Measurements from ENCODE around the gene UQCRH.

Gene UQCRH

DNA sequence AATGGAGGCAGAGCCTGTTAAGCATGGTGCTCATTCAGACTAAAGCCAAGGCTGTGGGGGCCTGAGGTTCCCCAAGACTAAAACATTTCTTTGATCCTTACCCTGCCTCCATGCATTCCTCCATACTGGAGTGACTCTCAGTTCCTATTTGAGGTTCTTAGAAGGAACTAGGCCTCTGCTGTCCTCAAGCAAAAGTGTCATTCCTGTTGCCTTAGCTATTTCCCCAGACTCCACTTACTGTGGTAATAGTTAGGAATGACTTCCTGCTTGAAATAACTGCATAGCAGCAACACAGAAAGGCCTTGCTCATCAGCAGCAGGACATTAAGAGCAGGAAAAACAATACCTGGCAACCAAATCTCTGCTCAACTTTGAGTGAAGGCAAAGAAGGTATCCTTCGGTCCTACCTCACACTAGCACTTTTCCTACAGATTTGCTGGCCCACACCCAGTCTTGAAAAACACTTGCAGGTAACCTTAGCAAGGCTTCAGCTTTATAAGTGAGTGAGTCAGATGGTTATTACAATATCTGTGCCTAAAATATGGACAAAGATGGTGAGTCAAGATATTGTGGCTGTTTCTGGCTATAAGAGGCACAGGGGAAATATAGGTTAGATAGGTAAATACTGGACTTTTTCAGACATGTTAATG lies 14.9 kb upstream of the UQCRH start:
- no peak overlapping the region for H3K4ac ChIP-seq (ENCODE audit: low read depth, low read length)
- no peaks in the 10 kb centered on the region for H3K79me2 ChIP-seq (ENCODE audit: control insufficient read depth, insufficient read depth, low read length)
- no CpG with 5 or more reads among the region's 1 CpG for WGBS (ENCODE audit: extremely low coverage, insufficient coverage, low lambda C conversion rate)
- H3K56ac ChIP-seq (ENCODE audit: low read length), result no peak overlapping the region
- no peak overlapping the region for H3K23ac ChIP-seq (ENCODE audit: low read length)
- H3K79me1 ChIP-seq (ENCODE audit: low read length), result no peaks in the 10 kb centered on the region
- no peak overlapping the region for H2AK5ac ChIP-seq (ENCODE audit: low read length)
- no peak overlapping the region for H3K4me2 ChIP-seq (ENCODE audit: low read length)
- no peak overlapping the region for H4K8ac ChIP-seq (ENCODE audit: low read depth, low read length)
- H3K18ac ChIP-seq (ENCODE audit: low read length), result no peak overlapping the region
- H3K4me1 ChIP-seq (ENCODE audit: control insufficient read depth, low read depth, low read length), result no peaks in the 10 kb centered on the region
- peaks cover 5% of the 10 kb centered on the region for H3K36me3 ChIP-seq (ENCODE audit: control insufficient read depth, insufficient read depth, low read length)
- H2BK5ac ChIP-seq (ENCODE audit: low read length), result no peak overlapping the region
- no peaks in the 10 kb centered on the region for H3K27me3 ChIP-seq (ENCODE audit: insufficient read depth, low read length, poor library complexity)
- no peak overlapping the region for H2BK120ac ChIP-seq (ENCODE audit: low read depth, low read length)
- H4K5ac ChIP-seq (ENCODE audit: low read length), result no peak overlapping the region
- no peak overlapping the region for H3K9ac ChIP-seq (ENCODE audit: low read length)
- DNase-seq, result peak; percentile 81
- no peak overlapping the region for H3K4me3 ChIP-seq (ENCODE audit: low read length)
- H2BK15ac ChIP-seq (replicated peaks; ENCODE audit: low read depth), result no peak overlapping the region
- peak overlapping the region; percentile 12 for H3K27ac ChIP-seq (ENCODE audit: low read depth, low read length)

DNA sequence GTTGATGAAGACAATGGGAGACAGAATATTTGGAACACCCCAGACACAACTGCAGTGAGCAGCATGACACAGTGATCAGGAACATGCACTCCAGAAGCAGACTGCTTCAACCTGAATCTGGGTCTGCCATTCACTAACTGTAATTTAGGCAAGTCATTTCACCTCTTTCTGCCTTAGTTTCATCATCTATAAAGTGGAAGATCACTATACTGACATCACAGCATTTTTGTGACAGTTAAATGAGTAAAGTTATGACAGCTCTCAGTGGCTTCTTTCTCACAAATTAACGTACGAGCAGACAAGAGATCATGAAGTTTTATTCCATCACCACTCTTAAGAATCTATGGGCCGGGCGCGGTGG lies 14.4 kb upstream of the UQCRH start:
- Histone ChIP-seq H2AK5ac (ENCODE audit: low read length) (no peak overlapping the region), H3K18ac (ENCODE audit: low read length) (no peak overlapping the region), H3K79me2 (ENCODE audit: control insufficient read depth, insufficient read depth, low read length) (no peaks in the 10 kb centered on the region), H3K4me3 (ENCODE audit: low read length) (no peak overlapping the region), H3K56ac (ENCODE audit: low read length) (no peak overlapping the region), H4K8ac (ENCODE audit: low read depth, low read length) (no peak overlapping the region), H2BK15ac (replicated peaks; ENCODE audit: low read depth) (no peak overlapping the region), H3K27ac (ENCODE audit: low read depth, low read length) (no peak overlapping the region), H3K27me3 (ENCODE audit: insufficient read depth, low read length, poor library complexity) (no peaks in the 10 kb centered on the region), H4K5ac (ENCODE audit: low read length) (no peak overlapping the region), H3K4ac (ENCODE audit: low read depth, low read length) (no peak overlapping the region), H3K4me2 (ENCODE audit: low read length) (no peak overlapping the region), H3K79me1 (ENCODE audit: low read length) (no peaks in the 10 kb centered on the region), H2BK5ac (ENCODE audit: low read length) (no peak overlapping the region), H3K4me1 (ENCODE audit: control insufficient read depth, low read depth, low read length) (no peaks in the 10 kb centered on the region), H3K23ac (ENCODE audit: low read length) (no peak overlapping the region), H3K9ac (ENCODE audit: low read length) (no peak overlapping the region), H2BK120ac (ENCODE audit: low read depth, low read length) (no peak overlapping the region), H3K36me3 (ENCODE audit: control insufficient read depth, insufficient read depth, low read length) (peaks cover 5% of the 10 kb centered on the region)
- no peak for DNase-seq
- no CpG with 5 or more reads among the region's 5 CpGs for WGBS (ENCODE audit: extremely low coverage, insufficient coverage, low lambda C conversion rate)

DNA sequence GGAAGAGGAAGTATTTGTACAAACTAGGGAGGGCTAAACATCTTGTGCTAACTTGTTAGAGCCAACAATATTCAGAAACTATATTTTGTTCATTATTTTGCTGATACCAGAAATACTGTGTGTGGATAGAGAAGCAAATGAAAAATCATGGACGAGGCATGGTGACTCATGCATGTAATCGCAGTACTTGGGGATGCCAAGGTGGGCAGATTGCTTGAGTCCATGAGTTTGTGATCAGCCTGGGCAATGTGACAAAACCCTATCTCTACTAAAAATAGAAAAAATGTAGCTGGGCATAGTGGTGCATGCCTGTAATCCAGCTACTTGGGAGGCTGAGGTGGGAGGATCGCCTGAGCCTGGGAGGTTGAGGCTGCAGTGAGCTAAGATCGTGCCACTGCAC lies 13.5 kb upstream of the UQCRH start:
- no peak overlapping the region for H3K27ac ChIP-seq (ENCODE audit: low read depth, low read length)
- H3K4me1 ChIP-seq (ENCODE audit: control insufficient read depth, low read depth, low read length), result no peaks in the 10 kb centered on the region
- H4K5ac ChIP-seq (ENCODE audit: low read length), result no peak overlapping the region
- H3K4ac ChIP-seq (ENCODE audit: low read depth, low read length), result no peak overlapping the region
- H3K4me3 ChIP-seq (ENCODE audit: low read length), result no peak overlapping the region
- no CpG with 5 or more reads among the region's 4 CpGs for WGBS (ENCODE audit: extremely low coverage, insufficient coverage, low lambda C conversion rate)
- no peaks in the 10 kb centered on the region for H3K27me3 ChIP-seq (ENCODE audit: insufficient read depth, low read length, poor library complexity)
- H3K9ac ChIP-seq (ENCODE audit: low read length), result no peak overlapping the region
- no peak for DNase-seq
- H4K8ac ChIP-seq (ENCODE audit: low read depth, low read length), result no peak overlapping the region
- no peak overlapping the region for H2AK5ac ChIP-seq (ENCODE audit: low read length)
- H2BK120ac ChIP-seq (ENCODE audit: low read depth, low read length), result no peak overlapping the region
- no peak overlapping the region for H3K56ac ChIP-seq (ENCODE audit: low read length)
- H3K79me2 ChIP-seq (ENCODE audit: control insufficient read depth, insufficient read depth, low read length), result no peaks in the 10 kb centered on the region
- H3K23ac ChIP-seq (ENCODE audit: low read length), result no peak overlapping the region
- H2BK15ac ChIP-seq (replicated peaks; ENCODE audit: low read depth), result no peak overlapping the region
- H3K36me3 ChIP-seq (ENCODE audit: control insufficient read depth, insufficient read depth, low read length), result peaks cover 2% of the 10 kb centered on the region
- H3K79me1 ChIP-seq (ENCODE audit: low read length), result no peaks in the 10 kb centered on the region
- H2BK5ac ChIP-seq (ENCODE audit: low read length), result no peak overlapping the region
- H3K18ac ChIP-seq (ENCODE audit: low read length), result no peak overlapping the region
- no peak overlapping the region for H3K4me2 ChIP-seq (ENCODE audit: low read length)

DNA sequence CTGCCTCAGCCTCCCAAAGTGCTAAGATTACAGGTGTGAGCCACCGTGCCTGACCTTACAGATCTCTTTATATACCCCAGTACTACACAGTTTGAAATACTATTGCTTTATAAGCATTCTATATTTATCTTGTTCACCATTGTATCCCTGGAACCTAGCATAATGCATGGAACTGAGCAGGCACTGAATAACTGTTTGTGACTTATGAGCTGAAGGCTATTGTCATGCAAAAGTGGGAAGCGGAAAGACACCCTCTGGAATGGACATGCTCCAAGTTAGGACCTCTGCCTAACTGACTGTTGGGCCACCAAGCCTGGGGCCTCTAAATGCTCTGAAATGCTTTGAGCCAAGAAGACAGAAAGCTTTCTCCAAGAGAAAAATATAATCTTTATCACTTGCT lies 8.2 kb upstream of the UQCRH start:
- Histone ChIP-seq H3K4me1 (ENCODE audit: control insufficient read depth, low read depth, low read length) (peaks cover 1% of the 10 kb centered on the region), H3K56ac (ENCODE audit: low read length) (no peak overlapping the region), H2BK15ac (replicated peaks; ENCODE audit: low read depth) (no peak overlapping the region), H3K4me3 (ENCODE audit: low read length) (no peak overlapping the region), H3K18ac (ENCODE audit: low read length) (no peak overlapping the region), H3K79me2 (ENCODE audit: control insufficient read depth, insufficient read depth, low read length) (peaks cover 9% of the 10 kb centered on the region), H2AK5ac (ENCODE audit: low read length) (no peak overlapping the region), H3K23ac (ENCODE audit: low read length) (no peak overlapping the region), H4K5ac (ENCODE audit: low read length) (no peak overlapping the region), H3K4ac (ENCODE audit: low read depth, low read length) (no peak overlapping the region), H4K8ac (ENCODE audit: low read depth, low read length) (no peak overlapping the region), H2BK5ac (ENCODE audit: low read length) (no peak overlapping the region), H3K9ac (ENCODE audit: low read length) (no peak overlapping the region), H3K36me3 (ENCODE audit: control insufficient read depth, insufficient read depth, low read length) (peaks cover 2% of the 10 kb centered on the region), H3K4me2 (ENCODE audit: low read length) (no peak overlapping the region), H3K79me1 (ENCODE audit: low read length) (peaks cover 6% of the 10 kb centered on the region), H2BK120ac (ENCODE audit: low read depth, low read length) (no peak overlapping the region), H3K27ac (ENCODE audit: low read depth, low read length) (no peak overlapping the region), H3K27me3 (ENCODE audit: insufficient read depth, low read length, poor library complexity) (no peaks in the 10 kb centered on the region)
- no peak for DNase-seq
- no CpG with 5 or more reads among the region's 2 CpGs for WGBS (ENCODE audit: extremely low coverage, insufficient coverage, low lambda C conversion rate)

DNA sequence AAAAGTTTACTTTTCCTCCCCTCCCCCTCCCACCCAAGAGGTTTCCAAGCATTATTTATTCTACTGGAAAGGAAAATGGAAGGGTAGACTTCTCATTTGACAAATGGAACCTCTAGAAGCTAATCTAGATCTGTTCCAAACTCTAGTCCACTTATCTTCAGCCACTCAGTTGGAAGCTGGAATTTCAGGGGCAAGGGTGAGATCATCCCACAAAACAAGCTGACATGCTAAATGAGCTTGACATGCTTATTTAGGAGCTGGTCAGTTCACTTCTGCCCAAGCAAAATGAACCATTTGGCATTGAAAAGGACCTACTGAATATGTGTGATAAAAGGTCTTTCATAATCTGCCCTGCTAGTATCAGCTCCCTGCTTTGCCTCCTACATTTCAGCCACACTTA lies 5.1 kb upstream of the UQCRH start:
- H3K36me3 ChIP-seq (ENCODE audit: control insufficient read depth, insufficient read depth, low read length), result peaks cover 2% of the 10 kb centered on the region
- no peak overlapping the region for H3K27ac ChIP-seq (ENCODE audit: low read depth, low read length)
- no peak overlapping the region for H3K56ac ChIP-seq (ENCODE audit: low read length)
- no peak overlapping the region for H3K4me2 ChIP-seq (ENCODE audit: low read length)
- H3K79me2 ChIP-seq (ENCODE audit: control insufficient read depth, insufficient read depth, low read length), result peaks cover 33% of the 10 kb centered on the region
- DNase-seq, result peak; percentile 71
- H3K23ac ChIP-seq (ENCODE audit: low read length), result no peak overlapping the region
- H3K4me1 ChIP-seq (ENCODE audit: control insufficient read depth, low read depth, low read length), result peaks cover 7% of the 10 kb centered on the region
- no peak overlapping the region for H3K4ac ChIP-seq (ENCODE audit: low read depth, low read length)
- no peak overlapping the region for H2BK120ac ChIP-seq (ENCODE audit: low read depth, low read length)
- H2BK5ac ChIP-seq (ENCODE audit: low read length), result no peak overlapping the region
- no peak overlapping the region for H3K9ac ChIP-seq (ENCODE audit: low read length)
- H4K5ac ChIP-seq (ENCODE audit: low read length), result no peak overlapping the region
- H3K27me3 ChIP-seq (ENCODE audit: insufficient read depth, low read length, poor library complexity), result no peaks in the 10 kb centered on the region
- no peak overlapping the region for H3K4me3 ChIP-seq (ENCODE audit: low read length)
- no peak overlapping the region for H4K8ac ChIP-seq (ENCODE audit: low read depth, low read length)
- H2BK15ac ChIP-seq (replicated peaks; ENCODE audit: low read depth), result no peak overlapping the region
- peaks cover 17% of the 10 kb centered on the region for H3K79me1 ChIP-seq (ENCODE audit: low read length)
- no peak overlapping the region for H2AK5ac ChIP-seq (ENCODE audit: low read length)
- H3K18ac ChIP-seq (ENCODE audit: low read length), result no peak overlapping the region

DNA sequence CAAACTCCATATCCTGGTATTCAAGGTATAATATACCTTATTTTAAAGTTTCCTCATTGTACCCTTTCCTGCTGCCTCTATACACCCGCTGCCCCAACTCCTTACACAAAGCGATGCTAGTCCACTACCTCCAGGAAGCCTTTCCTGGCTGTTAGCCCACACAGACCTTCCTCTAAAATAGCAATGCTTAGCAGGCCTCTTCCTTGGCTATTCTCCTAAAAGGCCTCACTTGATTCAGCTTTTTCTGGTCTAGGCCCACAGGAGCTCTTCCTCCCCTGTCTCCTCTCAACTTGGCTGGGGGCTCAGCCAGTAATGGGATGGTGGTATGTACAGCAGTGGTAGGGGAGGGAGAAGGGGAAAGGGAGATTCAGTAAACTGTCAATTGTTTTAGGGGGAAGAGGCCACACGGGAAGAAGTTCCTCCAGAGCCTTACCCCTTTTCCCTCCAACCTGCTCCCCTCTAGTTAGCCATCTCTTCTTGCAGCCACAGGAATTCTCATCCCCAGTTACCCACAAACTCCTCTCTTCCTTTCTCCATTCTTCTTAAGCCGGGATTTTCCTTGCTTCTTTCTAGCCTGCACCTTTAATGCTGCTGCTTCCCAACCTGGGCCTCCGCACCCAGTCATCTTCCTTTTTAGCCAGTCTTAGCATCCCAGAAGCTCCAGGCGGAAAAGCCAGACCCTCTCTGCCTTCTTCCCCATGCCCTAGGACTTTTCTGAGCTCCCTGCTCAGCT lies 2.7 kb upstream of the UQCRH start:
- peak overlapping the region; percentile 97 for H3K9ac ChIP-seq (ENCODE audit: low read length)
- WGBS (ENCODE audit: extremely low coverage, insufficient coverage, low lambda C conversion rate), result no CpG with 5 or more reads among the region's 6 CpGs
- H4K5ac ChIP-seq (ENCODE audit: low read length), result no peak overlapping the region
- no peak overlapping the region for H3K4me3 ChIP-seq (ENCODE audit: low read length)
- no peak overlapping the region for H2BK15ac ChIP-seq (replicated peaks; ENCODE audit: low read depth)
- peak overlapping the region; percentile 81 for H3K23ac ChIP-seq (ENCODE audit: low read length)
- peaks cover 7% of the 10 kb centered on the region for H3K4me1 ChIP-seq (ENCODE audit: control insufficient read depth, low read depth, low read length)
- peak overlapping the region; percentile 65 for H3K4me2 ChIP-seq (ENCODE audit: low read length)
- H3K4ac ChIP-seq (ENCODE audit: low read depth, low read length), result peak overlapping the region; percentile 61
- no peaks in the 10 kb centered on the region for H3K27me3 ChIP-seq (ENCODE audit: insufficient read depth, low read length, poor library complexity)
- peak overlapping the region; percentile 98 for H3K56ac ChIP-seq (ENCODE audit: low read length)
- peak overlapping the region; percentile 80 for H2AK5ac ChIP-seq (ENCODE audit: low read length)
- peaks cover 2% of the 10 kb centered on the region for H3K36me3 ChIP-seq (ENCODE audit: control insufficient read depth, insufficient read depth, low read length)
- no peak overlapping the region for H2BK120ac ChIP-seq (ENCODE audit: low read depth, low read length)
- peak overlapping the region; percentile 97 for H3K18ac ChIP-seq (ENCODE audit: low read length)
- H2BK5ac ChIP-seq (ENCODE audit: low read length), result no peak overlapping the region
- no peak for DNase-seq
- no peak overlapping the region for H4K8ac ChIP-seq (ENCODE audit: low read depth, low read length)
- peaks cover 53% of the 10 kb centered on the region for H3K79me2 ChIP-seq (ENCODE audit: control insufficient read depth, insufficient read depth, low read length)
- H3K79me1 ChIP-seq (ENCODE audit: low read length), result peaks cover 17% of the 10 kb centered on the region
- H3K27ac ChIP-seq (ENCODE audit: low read depth, low read length), result peak overlapping the region; percentile 85
